ENCODE measurements around the gene CCDC174.

CCDC174 gene

GRCh38 chr3:14718539-14718938 lies 67.0 kb downstream of the CCDC174 start:
- H3K4me2 ChIP-seq (ENCODE audit: low read length) = no peak overlapping the region
- H3K36me3 ChIP-seq (ENCODE audit: insufficient read depth, low read length) = no peaks in the 10 kb centered on the region
- H3K4me1 ChIP-seq (ENCODE audit: control insufficient read depth, insufficient read depth, low read length) = no peaks in the 10 kb centered on the region
- no peaks in the 10 kb centered on the region for H3K27me3 ChIP-seq (ENCODE audit: control insufficient read depth, insufficient read depth, low read length)
- no peak overlapping the region for H3K9ac ChIP-seq (ENCODE audit: low read depth, low read length)
- no peak overlapping the region for H3K4me3 ChIP-seq (ENCODE audit: low read length)
- no peaks in the 10 kb centered on the region for H3K9me3 ChIP-seq (replicated peaks; ENCODE audit: low read length)

GRCh38 chr3:14719006-14719405 lies 67.4 kb downstream of the CCDC174 start:
- Histone ChIP-seq H3K9ac (ENCODE audit: low read depth, low read length) (no peak overlapping the region), H3K4me2 (ENCODE audit: low read length) (no peak overlapping the region), H3K4me3 (ENCODE audit: low read length) (no peak overlapping the region), H3K27me3 (ENCODE audit: control insufficient read depth, insufficient read depth, low read length) (no peaks in the 10 kb centered on the region), H3K36me3 (ENCODE audit: insufficient read depth, low read length) (no peaks in the 10 kb centered on the region), H3K4me1 (ENCODE audit: control insufficient read depth, insufficient read depth, low read length) (no peaks in the 10 kb centered on the region), H3K9me3 (replicated peaks; ENCODE audit: low read length) (no peaks in the 10 kb centered on the region)

DNA sequence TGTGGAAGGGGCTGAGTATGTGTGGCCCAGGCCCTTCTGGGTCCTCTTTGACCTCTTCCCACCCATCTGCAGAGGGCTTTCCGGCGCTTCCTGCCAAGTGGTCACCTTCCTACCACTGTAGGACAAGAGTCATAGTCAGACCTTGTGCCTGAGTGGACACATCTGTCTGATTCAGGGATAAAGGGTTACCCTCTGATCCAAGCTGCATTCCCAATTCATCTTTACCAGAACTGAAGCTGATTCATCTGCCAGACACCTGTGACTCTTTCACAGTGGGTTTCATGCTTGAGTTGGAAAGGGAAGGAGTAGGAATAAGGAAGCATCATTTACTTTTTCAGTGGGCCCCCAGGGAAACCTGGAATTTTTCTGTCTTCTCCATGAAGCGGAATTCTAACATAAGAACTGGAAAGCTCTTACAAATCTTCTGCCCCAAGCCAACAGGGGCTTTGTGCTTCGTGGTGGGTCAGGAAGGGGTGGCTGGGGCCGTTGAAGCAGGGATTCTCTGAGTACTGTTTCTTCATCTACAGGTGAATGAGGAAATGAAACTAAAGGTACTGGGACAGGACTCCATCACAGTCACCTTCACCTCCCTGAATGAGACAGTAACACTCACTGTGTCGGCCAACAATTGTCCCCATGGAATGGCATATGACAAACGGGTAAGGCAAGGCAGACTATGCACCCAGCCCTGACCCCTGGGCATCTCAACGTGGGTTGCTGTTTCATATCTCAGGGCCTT lies 69.7 kb downstream of the CCDC174 start:
- Histone ChIP-seq H3K4me1 (ENCODE audit: control insufficient read depth, insufficient read depth, low read length) (no peaks in the 10 kb centered on the region), H3K4me2 (ENCODE audit: low read length) (no peak overlapping the region), H3K4me3 (ENCODE audit: low read length) (no peak overlapping the region), H3K9ac (ENCODE audit: low read depth, low read length) (no peak overlapping the region), H3K9me3 (replicated peaks; ENCODE audit: low read length) (no peaks in the 10 kb centered on the region), H3K27me3 (ENCODE audit: control insufficient read depth, insufficient read depth, low read length) (peaks cover 3% of the 10 kb centered on the region), H3K36me3 (ENCODE audit: insufficient read depth, low read length) (no peaks in the 10 kb centered on the region)
